Parathyroid adenoma (tissue), 2 donors: Measurements from ENCODE around the gene NUP133.

ENCODE experiments used
- H2AFZ ChIP-seq: fragments of 300-600 bp; sonication (generic); one replicate; pipeline ENCODE4 v1.7.0; 2017; ENCODE audit warnings: antibody characterized with exemption, mild to moderate bottlenecking
- H3K27ac ChIP-seq: fragments of 300-600 bp; sonication (generic); one replicate; pipeline ENCODE4 v1.7.0; 2017
- H3K27me3 ChIP-seq: fragments of 300-600 bp; sonication (generic); one replicate; pipeline ENCODE4 v1.7.0; 2017; ENCODE audit warnings: low read length; ENCODE audit not compliant: control insufficient read depth, insufficient read depth
- H3K36me3 ChIP-seq: fragments of 300-600 bp; sonication (generic); one replicate; pipeline ENCODE4 v1.7.0; 2017; ENCODE audit warnings: low read length; ENCODE audit not compliant: control insufficient read depth, insufficient read depth
- H3K4me1 ChIP-seq: fragments of 300-600 bp; sonication (generic); one replicate; pipeline ENCODE4 v1.7.0; 2017; ENCODE audit warnings: control low read depth
- H3K4me2 ChIP-seq: fragments of 300-600 bp; sonication (generic); one replicate; pipeline ENCODE4 v1.7.0; 2017; ENCODE audit warnings: low read length
- H3K4me3 ChIP-seq: fragments of 300-600 bp; sonication (generic); one replicate; pipeline ENCODE4 v1.7.0; 2017; ENCODE audit warnings: low read depth, low read length
- H3K79me2 ChIP-seq: fragments of 300-600 bp; sonication (generic); one replicate; pipeline ENCODE4 v1.7.0; 2017; ENCODE audit warnings: control low read depth
- H3K9ac ChIP-seq: fragments of 300-600 bp; sonication (generic); one replicate; pipeline ENCODE4 v1.7.0; 2017; ENCODE audit warnings: mild to moderate bottlenecking
- H3K9me3 ChIP-seq: fragments of 300-600 bp; sonication (generic); one replicate; pipeline ENCODE4 v1.7.0; 2017; ENCODE audit warnings: low read length; ENCODE audit not compliant: control insufficient read depth
- TF ChIP-seq, protein P1 (sequence below): fragments of 300-600 bp; sonication (generic); IDR thresholded peaks from one replicate; pipeline ENCODE4 v1.7.0; 2017; ENCODE audit warnings: antibody characterized with exemption, mild to moderate bottlenecking
- donor health status: primary hyperparathyroidism.

The NUP133 gene

DNA sequence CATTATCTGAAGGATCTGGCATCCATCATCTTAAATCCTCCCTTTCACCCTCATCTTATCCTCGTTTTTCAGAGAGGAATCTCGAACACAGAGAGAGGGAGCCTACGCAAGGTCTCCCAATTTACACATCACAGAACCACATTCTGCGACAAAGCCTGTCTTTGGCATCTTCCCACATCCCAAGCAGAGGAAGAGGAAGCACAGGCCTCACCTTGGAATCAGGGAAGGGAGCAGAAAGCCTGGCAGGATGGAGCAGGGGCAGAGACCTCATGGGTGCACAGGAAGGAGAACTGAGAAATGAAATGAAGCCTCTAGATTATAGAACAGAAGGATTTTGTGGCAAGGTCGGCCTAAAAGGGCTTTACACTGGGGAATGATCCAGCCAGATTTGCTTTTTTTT lies 44.6 kb upstream of the NUP133 start:
- H3K9ac ChIP-seq: no peak overlapping the region
- no peaks in the 10 kb centered on the region for H3K4me1 ChIP-seq

DNA sequence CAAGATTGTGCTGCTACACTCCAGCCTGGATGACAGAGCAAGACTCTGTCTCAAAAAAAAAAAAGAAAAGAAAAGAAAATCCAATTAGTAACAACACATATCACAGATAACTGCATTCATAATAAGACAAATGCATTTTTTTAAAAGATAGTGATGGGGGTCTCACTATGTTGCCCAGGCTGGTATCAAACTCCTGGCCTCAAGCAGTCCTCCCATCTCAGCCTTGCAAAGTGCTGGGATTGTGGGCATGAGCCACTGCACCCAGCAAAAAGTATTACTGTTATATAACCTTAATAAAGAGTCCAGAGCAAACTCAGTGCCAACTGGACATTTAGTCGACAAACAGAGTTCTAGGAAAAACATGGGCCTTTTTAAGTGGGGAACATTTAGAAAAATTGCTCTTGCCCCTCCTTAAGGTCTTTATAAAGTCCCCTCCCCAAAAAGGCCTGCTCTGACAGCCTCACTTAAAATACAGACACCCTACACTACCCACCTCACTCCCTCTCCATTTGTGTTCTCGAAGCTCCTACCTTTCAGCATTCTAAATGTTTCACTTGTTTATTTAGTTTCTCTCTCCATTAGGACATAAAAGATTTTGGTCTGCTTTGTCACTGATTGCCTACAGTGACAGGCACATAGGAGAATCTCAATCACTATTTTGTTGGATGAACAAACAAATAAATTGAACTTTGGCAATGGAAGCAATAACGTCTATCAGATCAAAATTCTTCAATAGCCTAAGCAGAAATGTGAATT lies 42.8 kb upstream of the NUP133 start:
- Histone ChIP-seq H3K9me3 (no peaks in the 10 kb centered on the region), H3K4me3 (no peak overlapping the region), H3K27me3 (no peaks in the 10 kb centered on the region), H3K9ac (no peak overlapping the region), H3K4me1 (no peaks in the 10 kb centered on the region), H3K79me2 (peaks cover 6% of the 10 kb centered on the region), H3K36me3 (no peaks in the 10 kb centered on the region), H3K4me2 (no peak overlapping the region), H2AFZ (no peak overlapping the region), H3K27ac (no peak overlapping the region)
- TF ChIP-seq, protein P1, sequence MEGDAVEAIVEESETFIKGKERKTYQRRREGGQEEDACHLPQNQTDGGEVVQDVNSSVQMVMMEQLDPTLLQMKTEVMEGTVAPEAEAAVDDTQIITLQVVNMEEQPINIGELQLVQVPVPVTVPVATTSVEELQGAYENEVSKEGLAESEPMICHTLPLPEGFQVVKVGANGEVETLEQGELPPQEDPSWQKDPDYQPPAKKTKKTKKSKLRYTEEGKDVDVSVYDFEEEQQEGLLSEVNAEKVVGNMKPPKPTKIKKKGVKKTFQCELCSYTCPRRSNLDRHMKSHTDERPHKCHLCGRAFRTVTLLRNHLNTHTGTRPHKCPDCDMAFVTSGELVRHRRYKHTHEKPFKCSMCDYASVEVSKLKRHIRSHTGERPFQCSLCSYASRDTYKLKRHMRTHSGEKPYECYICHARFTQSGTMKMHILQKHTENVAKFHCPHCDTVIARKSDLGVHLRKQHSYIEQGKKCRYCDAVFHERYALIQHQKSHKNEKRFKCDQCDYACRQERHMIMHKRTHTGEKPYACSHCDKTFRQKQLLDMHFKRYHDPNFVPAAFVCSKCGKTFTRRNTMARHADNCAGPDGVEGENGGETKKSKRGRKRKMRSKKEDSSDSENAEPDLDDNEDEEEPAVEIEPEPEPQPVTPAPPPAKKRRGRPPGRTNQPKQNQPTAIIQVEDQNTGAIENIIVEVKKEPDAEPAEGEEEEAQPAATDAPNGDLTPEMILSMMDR: no peak

More for the DNA sequence above, 44.6 kb upstream of the NUP133 start:
- H3K9me3 ChIP-seq: no peaks in the 10 kb centered on the region
- no peak overlapping the region for H3K4me2 ChIP-seq
- TF ChIP-seq, protein P1: no peak
- H3K27ac ChIP-seq: no peak overlapping the region
- no peaks in the 10 kb centered on the region for H3K36me3 ChIP-seq
- H3K27me3 ChIP-seq: no peaks in the 10 kb centered on the region
- H3K79me2 ChIP-seq: peaks cover 13% of the 10 kb centered on the region
- H2AFZ ChIP-seq: no peak overlapping the region
- H3K4me3 ChIP-seq: no peak overlapping the region

DNA sequence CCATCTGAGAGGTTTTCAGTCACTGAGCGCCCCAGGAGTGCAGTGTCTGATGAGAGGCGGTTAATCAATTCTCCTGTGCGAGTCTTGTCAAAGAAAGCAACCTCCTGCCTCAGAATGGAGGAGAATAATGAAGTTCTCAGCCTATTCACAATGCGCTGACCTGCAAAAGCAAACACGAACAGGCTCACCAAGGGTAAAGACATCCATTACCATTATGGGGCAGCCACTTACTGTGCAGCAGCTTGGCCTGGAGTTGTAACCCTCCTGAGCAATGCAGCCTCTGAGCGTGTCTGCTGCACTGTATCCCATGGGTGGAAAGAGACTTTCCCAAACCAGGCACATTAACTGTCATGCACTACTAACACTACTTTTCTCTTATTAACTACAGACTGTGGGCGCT lies 39.4 kb upstream of the NUP133 start:
- no peaks in the 10 kb centered on the region for H3K36me3 ChIP-seq
- peaks cover 6% of the 10 kb centered on the region for H3K79me2 ChIP-seq
- TF ChIP-seq, protein P1: no peak

DNA sequence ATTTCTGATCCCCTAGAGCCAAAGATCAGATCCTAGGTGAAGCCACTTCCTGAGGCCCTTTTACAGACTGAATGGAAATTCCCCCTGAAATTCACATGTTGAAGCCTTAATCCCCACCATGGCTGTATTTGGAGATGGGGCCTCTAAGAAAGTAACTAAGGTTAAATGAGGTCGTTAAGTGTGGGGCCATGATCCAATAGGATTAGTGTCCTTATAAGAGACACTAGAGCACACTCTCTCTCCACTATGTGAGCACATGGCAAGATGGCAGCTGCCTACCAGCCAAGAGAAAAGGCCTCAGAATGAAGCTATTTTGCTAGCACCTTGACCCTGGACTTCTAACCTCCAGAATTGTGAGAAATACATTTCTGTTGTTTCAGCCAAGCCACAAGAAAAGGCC lies 36.4 kb upstream of the NUP133 start:
- no peaks in the 10 kb centered on the region for H3K27me3 ChIP-seq
- no peak overlapping the region for H3K27ac ChIP-seq
- H3K4me1 ChIP-seq: no peaks in the 10 kb centered on the region
- no peak overlapping the region for H3K4me2 ChIP-seq
- no peaks in the 10 kb centered on the region for H3K36me3 ChIP-seq
- H3K4me3 ChIP-seq: no peak overlapping the region
- no peaks in the 10 kb centered on the region for H3K9me3 ChIP-seq
- no peak overlapping the region for H2AFZ ChIP-seq
- peaks cover 4% of the 10 kb centered on the region for H3K79me2 ChIP-seq
- no peak overlapping the region for H3K9ac ChIP-seq
- TF ChIP-seq, protein P1: no peak

More for the DNA sequence above, 39.4 kb upstream of the NUP133 start:
- Histone ChIP-seq H3K27ac (no peak overlapping the region), H2AFZ (no peak overlapping the region), H3K4me2 (no peak overlapping the region), H3K27me3 (no peaks in the 10 kb centered on the region), H3K9me3 (no peaks in the 10 kb centered on the region), H3K4me3 (no peak overlapping the region), H3K4me1 (no peaks in the 10 kb centered on the region), H3K9ac (no peak overlapping the region)
